ENCODE data around the gene CNTROB. TPM values are rescaled to one million over a fixed set of nuclear protein-coding genes. Genes with fewer than 3 reads are reported as not detected.

Gene CNTROB
- total RNA-seq, 1 experiment from 2014 or later = 39.7 TPM

GRCh38 chr17:7915611-7916384 is 16.2 kb upstream of the CNTROB start, which contains the start of gene RNF227 (continued):
- TF ChIP-seq SMAD4 (CRISPR knock-in tag; IDR thresholded peaks at IDR 0.05) (peak; percentile 11; the same call in 1 of the 2 replicates), NFE2L1 (CRISPR knock-in tag; IDR thresholded peaks at IDR 0.05) (peak; percentile 98), ZSCAN18 (CRISPR knock-in tag; IDR thresholded peaks at IDR 0.05) (no peak), FOXP4 (CRISPR knock-in tag; IDR thresholded peaks at IDR 0.05) (peak; percentile 97), MXD4 (CRISPR knock-in tag; IDR thresholded peaks at IDR 0.05; ENCODE audit: borderline replicate concordance) (no peak), ZNF219 (CRISPR knock-in tag; IDR thresholded peaks at IDR 0.05; ENCODE audit: borderline replicate concordance) (no peak; the same call in 1 of the 2 replicates), ZNF317 (CRISPR knock-in tag; IDR thresholded peaks at IDR 0.05; ENCODE audit: borderline replicate concordance, low read depth) (peak; percentile 27; the same call in 1 of the 2 replicates), MYBL2 (CRISPR knock-in tag; IDR thresholded peaks at IDR 0.05) (peak; percentile 88; the same call in 1 of the 2 replicates), AFF4 (CRISPR knock-in tag; IDR thresholded peaks at IDR 0.05; ENCODE audit: borderline replicate concordance) (no peak), HMGA2 (CRISPR knock-in tag; IDR thresholded peaks at IDR 0.05) (no peak), CTCF (IDR thresholded peaks at IDR 0.05) (no peak), GRHL2 (CRISPR knock-in tag; IDR thresholded peaks at IDR 0.05; ENCODE audit: insufficient replicate concordance, severe bottlenecking) (no peak), EMX1 (CRISPR knock-in tag; IDR thresholded peaks at IDR 0.05) (no peak), ZNF512 (CRISPR knock-in tag; IDR thresholded peaks at IDR 0.05; ENCODE audit: borderline replicate concordance) (no peak)
- TF ChIP-seq, protein P1, sequence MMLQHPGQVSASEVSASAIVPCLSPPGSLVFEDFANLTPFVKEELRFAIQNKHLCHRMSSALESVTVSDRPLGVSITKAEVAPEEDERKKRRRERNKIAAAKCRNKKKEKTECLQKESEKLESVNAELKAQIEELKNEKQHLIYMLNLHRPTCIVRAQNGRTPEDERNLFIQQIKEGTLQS (CRISPR knock-in tag; conservative IDR thresholded peaks at IDR 0.05) = peak; percentile 77; the same call in 1 of the 2 replicates
- TF ChIP-seq, protein P2, sequence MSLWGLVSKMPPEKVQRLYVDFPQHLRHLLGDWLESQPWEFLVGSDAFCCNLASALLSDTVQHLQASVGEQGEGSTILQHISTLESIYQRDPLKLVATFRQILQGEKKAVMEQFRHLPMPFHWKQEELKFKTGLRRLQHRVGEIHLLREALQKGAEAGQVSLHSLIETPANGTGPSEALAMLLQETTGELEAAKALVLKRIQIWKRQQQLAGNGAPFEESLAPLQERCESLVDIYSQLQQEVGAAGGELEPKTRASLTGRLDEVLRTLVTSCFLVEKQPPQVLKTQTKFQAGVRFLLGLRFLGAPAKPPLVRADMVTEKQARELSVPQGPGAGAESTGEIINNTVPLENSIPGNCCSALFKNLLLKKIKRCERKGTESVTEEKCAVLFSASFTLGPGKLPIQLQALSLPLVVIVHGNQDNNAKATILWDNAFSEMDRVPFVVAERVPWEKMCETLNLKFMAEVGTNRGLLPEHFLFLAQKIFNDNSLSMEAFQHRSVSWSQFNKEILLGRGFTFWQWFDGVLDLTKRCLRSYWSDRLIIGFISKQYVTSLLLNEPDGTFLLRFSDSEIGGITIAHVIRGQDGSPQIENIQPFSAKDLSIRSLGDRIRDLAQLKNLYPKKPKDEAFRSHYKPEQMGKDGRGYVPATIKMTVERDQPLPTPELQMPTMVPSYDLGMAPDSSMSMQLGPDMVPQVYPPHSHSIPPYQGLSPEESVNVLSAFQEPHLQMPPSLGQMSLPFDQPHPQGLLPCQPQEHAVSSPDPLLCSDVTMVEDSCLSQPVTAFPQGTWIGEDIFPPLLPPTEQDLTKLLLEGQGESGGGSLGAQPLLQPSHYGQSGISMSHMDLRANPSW (CRISPR knock-in tag; conservative IDR thresholded peaks at IDR 0.05; ENCODE audit: low read depth) = no peak
- TF ChIP-seq, protein P3, sequence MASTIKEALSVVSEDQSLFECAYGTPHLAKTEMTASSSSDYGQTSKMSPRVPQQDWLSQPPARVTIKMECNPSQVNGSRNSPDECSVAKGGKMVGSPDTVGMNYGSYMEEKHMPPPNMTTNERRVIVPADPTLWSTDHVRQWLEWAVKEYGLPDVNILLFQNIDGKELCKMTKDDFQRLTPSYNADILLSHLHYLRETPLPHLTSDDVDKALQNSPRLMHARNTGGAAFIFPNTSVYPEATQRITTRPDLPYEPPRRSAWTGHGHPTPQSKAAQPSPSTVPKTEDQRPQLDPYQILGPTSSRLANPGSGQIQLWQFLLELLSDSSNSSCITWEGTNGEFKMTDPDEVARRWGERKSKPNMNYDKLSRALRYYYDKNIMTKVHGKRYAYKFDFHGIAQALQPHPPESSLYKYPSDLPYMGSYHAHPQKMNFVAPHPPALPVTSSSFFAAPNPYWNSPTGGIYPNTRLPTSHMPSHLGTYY (CRISPR knock-in tag; IDR thresholded peaks at IDR 0.05) = no peak
- TF ChIP-seq, protein P4, sequence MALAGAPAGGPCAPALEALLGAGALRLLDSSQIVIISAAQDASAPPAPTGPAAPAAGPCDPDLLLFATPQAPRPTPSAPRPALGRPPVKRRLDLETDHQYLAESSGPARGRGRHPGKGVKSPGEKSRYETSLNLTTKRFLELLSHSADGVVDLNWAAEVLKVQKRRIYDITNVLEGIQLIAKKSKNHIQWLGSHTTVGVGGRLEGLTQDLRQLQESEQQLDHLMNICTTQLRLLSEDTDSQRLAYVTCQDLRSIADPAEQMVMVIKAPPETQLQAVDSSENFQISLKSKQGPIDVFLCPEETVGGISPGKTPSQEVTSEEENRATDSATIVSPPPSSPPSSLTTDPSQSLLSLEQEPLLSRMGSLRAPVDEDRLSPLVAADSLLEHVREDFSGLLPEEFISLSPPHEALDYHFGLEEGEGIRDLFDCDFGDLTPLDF (CRISPR knock-in tag; IDR thresholded peaks at IDR 0.05) = peak; percentile 88
- TF ChIP-seq, protein P5, sequence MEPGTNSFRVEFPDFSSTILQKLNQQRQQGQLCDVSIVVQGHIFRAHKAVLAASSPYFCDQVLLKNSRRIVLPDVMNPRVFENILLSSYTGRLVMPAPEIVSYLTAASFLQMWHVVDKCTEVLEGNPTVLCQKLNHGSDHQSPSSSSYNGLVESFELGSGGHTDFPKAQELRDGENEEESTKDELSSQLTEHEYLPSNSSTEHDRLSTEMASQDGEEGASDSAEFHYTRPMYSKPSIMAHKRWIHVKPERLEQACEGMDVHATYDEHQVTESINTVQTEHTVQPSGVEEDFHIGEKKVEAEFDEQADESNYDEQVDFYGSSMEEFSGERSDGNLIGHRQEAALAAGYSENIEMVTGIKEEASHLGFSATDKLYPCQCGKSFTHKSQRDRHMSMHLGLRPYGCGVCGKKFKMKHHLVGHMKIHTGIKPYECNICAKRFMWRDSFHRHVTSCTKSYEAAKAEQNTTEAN (CRISPR knock-in tag; IDR thresholded peaks at IDR 0.05) = peak; percentile 89
